ENCODE data around the gene MYORG. TPM values are rescaled to one million over a fixed set of nuclear protein-coding genes. Genes with fewer than 3 reads are reported as not detected.

MYORG gene
- total and polyA plus RNA-seq, 9 of the 15 experiments (the other 6 are each of a cell fraction or from before 2014, with no cell fraction given): 0.06 to 0.82 (median 0.18) TPM

- Histone ChIP-seq H2AFZ (ENCODE audit: low read depth, low read length) (no peak overlapping the region), H3K79me2 (ENCODE audit: control insufficient read depth, insufficient read depth, low read length) (no peaks in the 10 kb centered on the region), H3K4me2 (ENCODE audit: insufficient read depth, low read length) (no peak overlapping the region), H3K9me1 (ENCODE audit: control insufficient read depth, insufficient read depth, low read length) (no peaks in the 10 kb centered on the region), H3K4me3 (no peak overlapping the region), H3K27me3 (ENCODE audit: control insufficient read depth in 2 of 2, insufficient read depth in 2 of 2, low read length in 2 of 2) (no peaks in the 10 kb centered on the region), H4K20me1 (replicated peaks; ENCODE audit: control insufficient read depth, insufficient read depth, low read length) (no peaks in the 10 kb centered on the region), H3K36me3 (ENCODE audit: control insufficient read depth, insufficient read depth, low read length) (no peaks in the 10 kb centered on the region), H3K27ac (ENCODE audit: extremely low read depth, low read depth, low read length) (no peak overlapping the region), H3K9ac (ENCODE audit: insufficient read depth in 1 of 2, low read depth in 2 of 2, low read length in 2 of 2) (no peak overlapping the region), H3K4me1 (replicated peaks in 1 of 2; ENCODE audit: control insufficient read depth in 2 of 2, insufficient read depth in 2 of 2, low read length in 2 of 2) (peaks cover 0 to 13% of the 10 kb centered on the region in 2 experiments; a peak in 4 of 5 replicates), H3K9me3 (replicated peaks; ENCODE audit: control insufficient read depth, insufficient read depth, low read depth, low read length) (0 out of 2 replicates have a peak, but pooled peaks cover 2% of the 10 kb centered on the region)
- intact Hi-C loops (cut with micrococcal nuclease): no loop called here
- ChIA-PET CTCF (ENCODE audit: low intra/inter-chr PET ratio) (no interaction called here), POLR2A (no interaction called here)
- WGBS (ENCODE audit: insufficient coverage, low coverage, missing lambda C conversion rate): 78% methylated on average over 18 of the region's 60 CpGs
- ATAC-seq (no peak), FAIRE-seq (no peak), DNase-seq (ENCODE audit: extremely low read depth in 1 of 4, low spot score in 3 of 4) (no peak)
- in situ Hi-C loops (cut with MboI): no loop called here
- BruUV-seq (replicated peaks): no TSS peak
- no peak for TF ChIP-seq SAFB2 (IDR thresholded peaks at IDR 0.05; ENCODE audit: borderline replicate concordance, low read depth, low read length, severe bottlenecking)
- TF ChIP-seq, protein P1, sequence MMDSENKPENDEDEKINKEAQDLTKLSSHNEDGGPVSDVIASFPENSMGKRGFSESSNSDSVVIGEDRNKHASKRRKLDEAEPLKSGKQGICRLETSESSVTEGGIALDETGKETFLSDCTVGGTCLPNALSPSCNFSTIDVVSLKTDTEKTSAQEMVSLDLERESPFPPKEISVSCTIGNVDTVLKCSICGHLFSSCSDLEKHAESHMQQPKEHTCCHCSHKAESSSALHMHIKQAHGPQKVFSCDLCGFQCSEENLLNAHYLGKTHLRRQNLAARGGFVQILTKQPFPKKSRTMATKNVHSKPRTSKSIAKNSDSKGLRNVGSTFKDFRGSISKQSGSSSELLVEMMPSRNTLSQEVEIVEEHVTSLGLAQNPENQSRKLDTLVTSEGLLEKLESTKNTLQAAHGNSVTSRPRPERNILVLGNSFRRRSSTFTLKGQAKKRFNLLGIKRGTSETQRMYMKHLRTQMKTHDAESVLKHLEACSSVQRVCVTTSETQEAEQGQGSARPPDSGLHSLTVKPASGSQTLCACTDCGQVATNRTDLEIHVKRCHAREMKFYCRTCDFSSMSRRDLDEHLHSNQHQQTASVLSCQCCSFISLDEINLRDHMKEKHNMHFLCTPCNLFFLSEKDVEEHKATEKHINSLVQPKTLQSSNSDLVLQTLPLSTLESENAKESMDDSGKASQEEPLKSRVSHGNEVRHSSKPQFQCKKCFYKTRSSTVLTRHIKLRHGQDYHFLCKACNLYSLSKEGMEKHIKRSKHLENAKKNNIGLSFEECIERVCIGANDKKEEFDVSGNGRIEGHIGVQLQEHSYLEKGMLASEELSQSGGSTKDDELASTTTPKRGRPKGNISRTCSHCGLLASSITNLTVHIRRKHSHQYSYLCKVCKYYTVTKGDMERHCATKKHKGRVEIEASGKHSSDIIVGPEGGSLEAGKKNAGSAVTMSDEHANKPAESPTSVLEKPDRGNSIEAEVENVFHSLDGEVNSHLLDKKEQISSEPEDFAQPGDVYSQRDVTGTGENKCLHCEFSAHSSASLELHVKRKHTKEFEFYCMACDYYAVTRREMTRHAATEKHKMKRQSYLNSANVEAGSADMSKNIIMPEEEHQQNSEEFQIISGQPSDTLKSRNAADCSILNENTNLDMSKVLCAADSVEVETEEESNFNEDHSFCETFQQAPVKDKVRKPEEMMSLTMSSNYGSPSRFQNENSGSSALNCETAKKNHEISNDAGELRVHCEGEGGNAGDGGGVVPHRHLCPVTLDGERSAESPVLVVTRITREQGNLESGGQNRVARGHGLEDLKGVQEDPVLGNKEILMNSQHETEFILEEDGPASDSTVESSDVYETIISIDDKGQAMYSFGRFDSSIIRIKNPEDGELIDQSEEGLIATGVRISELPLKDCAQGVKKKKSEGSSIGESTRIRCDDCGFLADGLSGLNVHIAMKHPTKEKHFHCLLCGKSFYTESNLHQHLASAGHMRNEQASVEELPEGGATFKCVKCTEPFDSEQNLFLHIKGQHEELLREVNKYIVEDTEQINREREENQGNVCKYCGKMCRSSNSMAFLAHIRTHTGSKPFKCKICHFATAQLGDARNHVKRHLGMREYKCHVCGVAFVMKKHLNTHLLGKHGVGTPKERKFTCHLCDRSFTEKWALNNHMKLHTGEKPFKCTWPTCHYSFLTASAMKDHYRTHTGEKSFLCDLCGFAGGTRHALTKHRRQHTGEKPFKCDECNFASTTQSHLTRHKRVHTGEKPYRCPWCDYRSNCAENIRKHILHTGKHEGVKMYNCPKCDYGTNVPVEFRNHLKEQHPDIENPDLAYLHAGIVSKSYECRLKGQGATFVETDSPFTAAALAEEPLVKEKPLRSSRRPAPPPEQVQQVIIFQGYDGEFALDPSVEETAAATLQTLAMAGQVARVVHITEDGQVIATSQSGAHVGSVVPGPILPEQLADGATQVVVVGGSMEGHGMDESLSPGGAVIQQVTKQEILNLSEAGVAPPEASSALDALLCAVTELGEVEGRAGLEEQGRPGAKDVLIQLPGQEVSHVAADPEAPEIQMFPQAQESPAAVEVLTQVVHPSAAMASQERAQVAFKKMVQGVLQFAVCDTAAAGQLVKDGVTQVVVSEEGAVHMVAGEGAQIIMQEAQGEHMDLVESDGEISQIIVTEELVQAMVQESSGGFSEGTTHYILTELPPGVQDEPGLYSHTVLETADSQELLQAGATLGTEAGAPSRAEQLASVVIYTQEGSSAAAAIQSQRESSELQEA (IDR thresholded peaks at IDR 0.05; ENCODE audit: low read depth): no peak
- TF ChIP-seq NUFIP1 (IDR thresholded peaks at IDR 0.05; ENCODE audit: partially characterized antibody): no peak
- TF ChIP-seq ZNF23 (CRISPR knock-in tag; IDR thresholded peaks at IDR 0.05): no peak
- no peak for TF ChIP-seq BACH1 (tag; IDR thresholded peaks at IDR 0.05)
- TF ChIP-seq, protein P2, sequence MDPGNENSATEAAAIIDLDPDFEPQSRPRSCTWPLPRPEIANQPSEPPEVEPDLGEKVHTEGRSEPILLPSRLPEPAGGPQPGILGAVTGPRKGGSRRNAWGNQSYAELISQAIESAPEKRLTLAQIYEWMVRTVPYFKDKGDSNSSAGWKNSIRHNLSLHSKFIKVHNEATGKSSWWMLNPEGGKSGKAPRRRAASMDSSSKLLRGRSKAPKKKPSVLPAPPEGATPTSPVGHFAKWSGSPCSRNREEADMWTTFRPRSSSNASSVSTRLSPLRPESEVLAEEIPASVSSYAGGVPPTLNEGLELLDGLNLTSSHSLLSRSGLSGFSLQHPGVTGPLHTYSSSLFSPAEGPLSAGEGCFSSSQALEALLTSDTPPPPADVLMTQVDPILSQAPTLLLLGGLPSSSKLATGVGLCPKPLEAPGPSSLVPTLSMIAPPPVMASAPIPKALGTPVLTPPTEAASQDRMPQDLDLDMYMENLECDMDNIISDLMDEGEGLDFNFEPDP (CRISPR knock-in tag; IDR thresholded peaks at IDR 0.05): no peak
- TF ChIP-seq, protein P3, sequence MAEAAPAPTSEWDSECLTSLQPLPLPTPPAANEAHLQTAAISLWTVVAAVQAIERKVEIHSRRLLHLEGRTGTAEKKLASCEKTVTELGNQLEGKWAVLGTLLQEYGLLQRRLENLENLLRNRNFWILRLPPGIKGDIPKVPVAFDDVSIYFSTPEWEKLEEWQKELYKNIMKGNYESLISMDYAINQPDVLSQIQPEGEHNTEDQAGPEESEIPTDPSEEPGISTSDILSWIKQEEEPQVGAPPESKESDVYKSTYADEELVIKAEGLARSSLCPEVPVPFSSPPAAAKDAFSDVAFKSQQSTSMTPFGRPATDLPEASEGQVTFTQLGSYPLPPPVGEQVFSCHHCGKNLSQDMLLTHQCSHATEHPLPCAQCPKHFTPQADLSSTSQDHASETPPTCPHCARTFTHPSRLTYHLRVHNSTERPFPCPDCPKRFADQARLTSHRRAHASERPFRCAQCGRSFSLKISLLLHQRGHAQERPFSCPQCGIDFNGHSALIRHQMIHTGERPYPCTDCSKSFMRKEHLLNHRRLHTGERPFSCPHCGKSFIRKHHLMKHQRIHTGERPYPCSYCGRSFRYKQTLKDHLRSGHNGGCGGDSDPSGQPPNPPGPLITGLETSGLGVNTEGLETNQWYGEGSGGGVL (CRISPR knock-in tag; IDR thresholded peaks at IDR 0.05): no peak
- TF ChIP-seq BMI1 (IDR thresholded peaks at IDR 0.05; ENCODE audit: low read length): no peak
- TF ChIP-seq HDAC8 (tag; IDR thresholded peaks at IDR 0.05): no peak
- no peak for TF ChIP-seq RAD21 (CRISPR knock-in tag; conservative IDR thresholded peaks at IDR 0.05 in 1 of 2, IDR thresholded peaks at IDR 0.05 in 1 of 2)
These were observed 4.7 kb downstream of the MYORG start for GRCh38 chr9:34371886-34372466.

Measured in K562 (cell line).